Activated CD8-positive, alpha-beta memory T cell treated with anti-CD3 and anti-CD28 coated beads, Interleukin-2, amount 50 U/mL, for 24 hours (primary cell): Measurements from ENCODE around the gene DGCR8.

Experiments used
- DNase-seq: peaks from one replicate; pipeline ENCODE4 v3.0.0-alpha.2; 2020; ENCODE audit errors: extremely low read depth

DGCR8 gene

DNA sequence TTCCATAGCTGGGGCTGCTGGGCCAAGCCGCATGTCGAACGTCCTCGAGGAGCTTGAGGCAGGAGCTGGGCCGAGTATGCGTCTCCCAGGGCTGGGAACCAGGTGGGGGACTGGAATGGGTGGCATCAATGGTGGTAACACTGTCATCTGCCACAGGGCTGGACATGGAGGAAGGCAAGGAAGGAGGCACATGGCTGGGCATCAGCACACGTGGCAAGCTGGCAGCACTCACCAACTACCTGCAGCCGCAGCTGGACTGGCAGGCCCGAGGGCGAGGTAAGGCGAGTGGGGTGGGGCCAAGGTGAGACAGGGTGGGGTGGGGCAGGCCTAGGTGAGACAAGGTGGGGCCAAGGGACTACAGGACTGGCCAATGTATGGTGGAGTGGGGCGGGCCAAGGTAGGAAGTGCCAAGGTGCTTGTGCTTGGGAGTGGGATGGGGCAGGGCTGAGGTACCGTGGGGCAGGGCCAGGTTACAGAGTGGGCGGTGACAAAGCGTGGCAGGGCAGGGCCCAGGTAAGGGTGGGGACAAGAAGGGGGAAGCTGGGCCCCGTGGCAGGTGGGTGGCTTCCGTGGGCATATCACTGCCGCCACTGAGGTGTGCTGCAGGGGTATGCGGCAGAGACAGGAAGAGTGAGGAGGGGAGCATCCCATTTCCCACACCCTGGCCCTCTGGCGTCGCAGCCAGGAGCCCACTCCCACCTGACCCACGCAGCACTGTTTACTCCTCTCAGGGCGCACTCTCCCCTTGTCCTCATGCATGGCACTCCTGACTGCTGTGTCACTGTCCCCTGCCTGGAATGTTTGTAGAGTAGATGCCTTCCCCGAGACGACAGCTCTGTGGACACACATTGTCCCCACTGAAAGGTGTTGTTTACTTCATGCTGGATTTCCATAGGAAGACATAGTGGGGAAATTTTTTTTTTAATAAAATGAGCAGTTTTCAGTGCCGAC is 27.5 kb upstream of the DGCR8 start:
- no peak for DNase-seq

DNA sequence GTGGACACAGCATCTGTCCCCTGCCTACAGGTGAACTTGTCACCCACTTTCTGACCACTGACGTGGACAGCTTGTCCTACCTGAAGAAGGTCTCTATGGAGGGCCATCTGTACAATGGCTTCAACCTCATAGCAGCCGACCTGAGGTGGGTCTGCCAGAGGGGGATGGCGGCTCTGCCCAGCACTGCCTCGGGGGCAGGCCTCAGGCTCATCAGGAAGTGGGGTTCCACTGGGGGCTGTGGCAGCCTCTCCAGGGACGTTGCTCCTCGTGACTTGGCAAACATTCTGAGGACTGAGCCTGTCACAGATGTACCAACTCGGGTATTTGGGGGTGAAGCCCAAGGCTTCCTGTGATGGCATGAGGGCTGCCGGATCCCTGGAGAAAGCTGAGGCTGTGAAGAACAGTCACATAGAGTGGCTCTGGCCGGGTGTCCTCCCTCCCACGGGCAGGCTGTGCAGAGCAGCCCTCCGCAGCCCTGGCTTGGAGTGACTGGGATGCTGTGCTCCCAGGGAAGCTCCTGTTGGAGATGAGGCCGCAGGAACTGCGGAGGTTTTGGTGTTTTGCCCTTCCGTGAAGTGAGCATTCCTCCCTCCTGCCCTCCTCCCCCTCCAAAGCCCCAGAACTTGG is 26.5 kb upstream of the DGCR8 start:
- no peak for DNase-seq

DNA sequence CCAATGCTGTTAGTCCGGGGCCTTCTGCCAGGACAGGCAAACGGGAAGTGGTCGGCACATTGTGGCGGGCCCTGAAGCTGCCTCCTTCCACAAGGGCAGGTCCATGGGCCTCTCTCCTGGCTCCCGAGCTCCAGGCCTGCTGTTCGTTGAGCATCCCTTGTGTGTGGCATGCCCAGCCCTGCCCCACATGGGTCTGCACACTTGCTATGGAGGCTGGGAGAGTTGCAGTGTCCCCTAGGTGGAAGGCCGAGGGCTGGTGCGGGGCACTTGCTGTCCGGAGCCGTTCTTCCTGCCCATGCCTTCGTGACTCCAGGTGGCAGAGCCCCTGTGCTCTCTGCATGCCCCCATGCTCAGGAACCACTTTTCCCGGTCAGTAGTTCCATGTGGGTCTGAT is 26.0 kb upstream of the DGCR8 start:
- DNase-seq = no peak

DNA sequence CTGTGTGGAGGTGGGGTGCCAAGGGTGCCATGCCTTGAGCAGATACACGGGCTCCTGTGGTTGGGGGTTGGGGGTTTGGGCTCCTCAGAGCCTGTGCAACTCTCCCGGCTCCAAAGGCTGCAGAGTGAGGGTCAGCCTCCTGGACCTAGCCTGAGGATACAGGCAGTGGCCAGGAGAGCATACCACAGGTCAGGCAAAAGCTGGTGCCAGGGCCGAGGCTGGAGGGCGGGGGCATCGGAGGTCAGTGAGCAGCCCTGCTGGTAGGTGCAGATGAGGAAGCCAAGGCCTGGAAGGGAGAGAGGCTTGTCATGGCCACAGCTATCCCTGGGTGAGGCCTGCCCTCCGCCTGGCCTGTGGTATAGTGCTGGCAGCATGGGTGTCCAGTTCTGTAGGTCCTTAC is 25.6 kb upstream of the DGCR8 start:
- DNase-seq = no peak

DNA sequence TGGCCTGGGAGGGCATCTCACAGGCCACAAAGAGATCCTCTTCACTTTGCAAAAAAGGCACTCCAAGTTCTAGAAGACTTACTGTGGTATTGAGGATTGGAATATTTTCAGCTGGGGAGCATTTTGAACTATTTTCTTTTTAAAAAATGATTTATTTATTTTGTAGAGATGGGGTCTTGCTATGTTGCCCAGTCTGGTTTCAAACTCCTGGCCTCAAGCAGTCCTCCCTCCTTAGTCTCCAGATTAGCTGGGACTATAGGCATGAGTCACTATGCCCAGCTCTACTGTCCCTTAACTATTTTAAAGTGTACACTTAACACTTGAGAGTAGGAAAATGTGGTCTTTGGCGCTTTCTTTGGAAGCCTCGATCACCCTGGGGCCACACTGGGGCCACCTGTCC is 24.9 kb upstream of the DGCR8 start:
- no peak for DNase-seq

DNA sequence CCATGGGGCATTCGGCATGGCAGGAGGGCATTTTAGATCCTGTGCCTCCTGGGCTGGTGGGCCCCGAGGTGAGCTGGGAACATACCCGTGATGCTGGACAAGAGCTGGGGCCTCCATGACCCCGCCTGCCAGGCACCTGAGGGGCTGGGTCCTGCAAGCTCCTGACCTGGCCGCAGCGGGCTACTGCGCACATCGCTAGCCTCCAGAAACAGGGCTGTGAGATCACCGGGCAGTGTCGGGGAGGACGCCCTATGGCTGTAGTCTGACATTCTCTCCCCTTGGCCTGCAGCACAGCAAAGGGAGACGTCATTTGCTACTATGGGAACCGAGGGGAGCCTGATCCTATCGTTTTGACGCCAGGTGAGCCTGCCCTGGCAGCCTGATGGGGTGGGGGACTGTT is 24.4 kb upstream of the DGCR8 start:
- no peak for DNase-seq

DNA sequence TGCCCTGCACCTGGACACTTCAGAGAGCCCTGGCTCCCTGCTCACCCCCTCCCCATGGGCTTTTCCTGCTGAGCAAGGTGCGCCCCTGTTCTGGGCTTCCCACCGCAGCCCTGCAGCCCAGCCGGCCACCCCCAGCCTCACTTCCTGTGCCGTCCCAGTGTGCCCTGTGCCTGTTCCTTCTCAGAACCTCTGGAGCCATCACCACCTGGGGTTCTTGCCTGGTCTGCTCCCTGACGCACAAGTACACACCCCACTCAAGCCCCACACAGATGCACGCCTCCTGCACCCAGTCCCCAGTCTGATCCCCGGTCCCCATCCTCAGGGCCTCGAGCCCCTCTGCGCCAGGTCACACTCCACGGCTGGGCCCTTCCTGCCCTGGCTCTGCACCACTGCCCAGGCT is 23.9 kb upstream of the DGCR8 start:
- no peak for DNase-seq

DNA sequence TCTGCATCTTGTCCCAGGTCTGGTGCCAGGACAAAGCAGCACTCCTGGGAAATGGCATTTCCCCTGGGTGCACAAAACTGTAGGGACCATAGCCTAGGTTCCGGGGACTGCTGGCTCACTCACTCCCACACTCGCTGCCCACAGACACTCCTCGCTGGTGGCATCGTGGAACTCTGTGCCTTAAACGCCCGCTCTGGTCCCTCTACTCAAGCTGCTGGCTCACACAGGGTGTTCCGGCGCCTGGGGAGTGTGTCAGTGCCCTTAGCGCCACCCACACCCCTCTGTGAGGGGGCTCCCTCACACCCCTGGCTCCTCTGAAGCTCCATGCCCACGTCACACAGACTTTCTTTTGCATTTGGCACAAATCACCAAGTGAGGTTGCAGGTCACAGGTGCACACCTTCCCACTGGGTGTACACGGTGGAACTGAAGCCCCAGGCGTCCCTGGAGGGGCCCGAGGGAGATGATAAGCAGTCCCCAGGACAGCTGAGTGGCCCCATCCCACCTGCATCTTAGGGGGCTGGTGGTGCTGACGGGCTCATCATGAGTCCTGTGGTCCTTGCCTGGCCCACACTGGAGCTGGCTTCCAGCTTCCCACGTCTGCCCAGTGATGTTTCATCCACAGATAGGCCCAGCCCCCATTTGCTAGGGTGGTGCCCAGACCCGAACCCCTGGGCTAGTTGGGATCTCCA is 23.2 kb upstream of the DGCR8 start:
- no peak for DNase-seq

DNA sequence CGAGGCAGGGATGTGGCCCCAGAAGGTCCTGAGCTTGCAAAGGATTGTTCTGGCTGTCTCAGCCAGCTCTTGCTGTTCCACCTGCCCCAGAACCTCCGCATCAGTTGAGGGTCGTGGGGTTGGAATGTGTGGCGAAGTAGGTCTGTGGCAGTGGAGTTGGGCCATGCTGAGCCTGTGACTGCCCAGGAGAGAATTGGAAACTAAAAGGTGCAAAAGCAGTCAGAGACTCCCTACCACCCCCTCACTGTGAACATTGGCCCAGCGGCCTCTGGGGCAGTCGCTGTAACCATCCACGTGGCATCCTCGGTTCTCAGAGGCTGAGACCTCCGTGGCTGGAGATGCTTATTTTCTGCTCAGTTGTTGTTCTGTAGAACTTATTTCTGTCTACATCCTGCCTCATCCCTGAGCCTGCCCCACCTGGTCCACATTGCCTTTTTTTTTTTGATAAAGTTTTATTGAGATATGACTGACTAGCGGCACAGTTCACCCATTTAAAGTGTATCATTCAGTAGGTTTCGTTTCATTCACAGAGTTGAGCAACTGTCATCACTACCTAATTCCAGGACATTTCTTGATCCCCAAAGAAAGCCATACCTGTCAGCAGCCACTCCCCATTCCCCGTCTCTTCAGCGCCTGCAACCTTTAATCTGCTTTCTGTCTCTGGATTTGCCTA is 22.3 kb upstream of the DGCR8 start:
- DNase-seq = no peak

DNA sequence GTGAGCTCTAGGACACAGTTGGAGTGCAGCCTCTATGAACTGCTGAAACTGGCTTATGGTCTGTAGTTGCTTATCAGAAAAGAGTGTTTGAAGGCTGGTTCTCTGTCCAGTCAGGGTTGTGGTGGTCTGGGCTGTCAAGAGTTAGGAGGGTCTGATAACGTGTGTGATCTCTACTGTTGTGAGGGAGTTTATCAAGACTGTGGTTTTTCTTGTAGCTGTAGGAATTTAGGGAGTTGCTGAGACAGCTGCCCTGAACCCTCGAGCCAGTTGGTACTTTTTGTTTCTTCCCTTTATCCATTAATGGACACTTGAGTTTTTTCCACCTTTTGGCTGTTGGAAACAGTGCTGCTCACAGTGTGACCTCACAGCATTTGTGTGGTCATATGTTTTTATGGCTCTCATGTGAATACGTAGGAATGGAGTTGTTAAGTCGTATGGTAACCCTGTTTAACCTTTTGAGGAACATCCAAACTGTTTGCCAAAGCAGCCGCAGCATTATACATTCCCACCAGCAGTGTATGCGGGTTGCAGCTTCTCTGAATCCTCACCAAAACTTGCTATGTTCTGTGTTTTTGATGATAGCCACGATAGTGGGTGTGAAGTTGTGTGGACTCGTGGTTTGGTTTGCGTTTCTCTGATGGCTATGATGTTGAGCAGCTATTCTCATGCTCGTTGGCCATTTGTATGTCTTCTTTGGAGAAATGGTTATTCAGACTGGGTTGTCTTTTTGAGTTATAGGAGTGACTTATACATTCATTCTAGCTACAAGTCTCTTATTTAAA is 20.9 kb upstream of the DGCR8 start:
- DNase-seq = no peak

DNA sequence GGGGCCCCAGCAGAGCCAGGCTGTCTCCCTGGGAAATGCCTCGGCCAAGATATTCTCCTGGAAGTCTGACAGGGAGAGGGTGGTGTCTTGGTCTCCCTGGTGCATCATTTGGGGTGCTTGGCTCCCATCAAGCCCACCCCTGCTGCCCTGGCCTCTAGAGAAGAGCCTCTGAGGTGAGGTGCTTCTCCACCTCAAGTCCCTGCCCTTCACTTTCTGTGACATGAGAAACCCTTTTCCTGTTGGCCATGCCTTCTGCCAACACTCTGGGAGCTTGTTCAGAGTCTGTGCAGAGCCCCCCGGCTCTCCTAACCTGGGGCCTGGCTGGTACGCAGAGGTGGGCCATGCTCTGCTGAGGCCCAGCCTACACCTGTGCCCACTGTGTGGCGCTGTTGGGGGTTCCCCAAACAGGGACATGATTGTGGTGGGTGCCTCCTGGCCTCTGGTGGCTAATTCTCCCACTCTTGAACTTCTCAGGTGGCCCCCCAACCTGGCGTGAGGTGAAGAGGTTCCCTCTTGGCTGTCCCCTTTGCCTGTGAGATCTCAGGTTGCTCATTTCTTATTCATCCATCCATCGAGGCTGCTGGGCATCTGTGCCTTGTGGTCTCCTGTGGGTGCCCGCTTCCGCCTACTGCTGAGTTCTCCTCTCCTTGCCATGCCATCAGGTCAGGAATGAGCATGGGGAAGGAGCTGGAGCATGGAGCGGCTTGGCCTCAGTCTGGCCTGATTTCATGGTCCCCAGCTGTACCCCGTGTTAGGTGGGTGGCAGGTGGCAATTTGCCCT is 19.2 kb upstream of the DGCR8 start:
- DNase-seq = no peak

DNA sequence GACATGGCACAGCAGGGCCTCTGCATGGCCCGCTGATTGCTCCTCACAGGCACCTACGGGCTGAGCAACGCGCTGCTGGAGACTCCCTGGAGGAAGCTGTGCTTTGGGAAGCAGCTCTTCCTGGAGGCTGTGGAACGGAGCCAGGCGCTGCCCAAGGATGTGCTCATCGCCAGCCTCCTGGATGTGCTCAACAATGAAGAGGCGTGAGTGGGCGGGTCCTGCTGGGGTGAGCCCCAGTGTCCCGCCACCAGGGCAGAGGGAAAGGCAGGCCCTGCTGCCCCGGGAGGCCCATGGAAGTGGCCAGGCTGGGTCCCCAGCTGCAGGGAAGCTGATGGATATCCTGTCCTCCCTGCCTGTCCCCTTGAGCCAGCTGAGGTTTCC is 18.6 kb upstream of the DGCR8 start:
- no peak for DNase-seq

DNA sequence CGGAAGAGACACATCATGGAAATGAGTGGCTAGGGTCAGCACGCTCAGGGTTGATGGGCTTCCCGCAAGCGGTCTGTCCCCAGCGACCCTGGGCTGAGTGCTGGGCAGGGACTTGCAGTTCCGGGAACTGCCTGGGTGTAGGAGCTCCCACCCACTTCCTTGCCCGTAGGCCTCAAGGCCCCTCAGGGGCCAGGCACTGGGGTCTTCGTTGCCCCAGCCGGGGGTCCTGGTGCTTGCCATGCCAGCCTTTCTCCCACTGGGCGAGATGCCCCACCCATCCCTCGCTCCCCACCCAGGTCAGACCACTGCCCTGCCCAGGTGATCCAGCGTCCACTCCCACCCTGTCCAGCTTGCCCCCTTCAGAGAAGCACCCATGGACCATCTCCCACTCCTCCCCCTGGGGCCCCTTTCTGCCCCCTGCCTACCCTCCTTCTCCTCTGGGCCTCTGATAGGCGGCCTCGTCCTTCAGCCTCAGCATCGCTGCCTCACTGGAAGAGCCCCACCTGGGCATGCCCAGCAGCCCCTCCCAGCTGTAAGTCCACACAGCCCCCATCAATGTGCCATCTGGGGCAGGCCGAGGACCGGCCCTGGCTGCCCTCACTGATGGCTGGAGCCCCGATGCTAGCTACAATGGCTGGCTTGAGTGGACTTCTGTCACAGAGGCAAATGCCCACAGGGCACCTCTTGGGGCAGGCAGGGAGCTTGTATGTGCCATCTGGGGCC is 17.8 kb upstream of the DGCR8 start:
- DNase-seq = no peak

DNA sequence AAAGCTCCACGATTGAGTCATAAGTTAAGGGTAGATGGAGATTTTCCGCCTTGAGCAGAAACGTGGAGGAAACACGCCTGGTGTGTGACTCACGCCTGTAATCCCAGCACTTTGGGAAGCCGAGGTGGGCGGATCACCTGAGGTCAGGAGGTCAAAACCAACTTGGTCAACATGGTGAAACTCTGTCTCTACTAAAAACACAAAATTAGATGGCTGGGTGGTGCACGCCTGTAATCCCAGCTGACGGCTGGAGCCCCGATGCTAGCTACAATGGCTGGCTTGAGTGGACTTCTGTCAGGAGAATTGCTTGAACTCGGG is 17.3 kb upstream of the DGCR8 start:
- no peak for DNase-seq

DNA sequence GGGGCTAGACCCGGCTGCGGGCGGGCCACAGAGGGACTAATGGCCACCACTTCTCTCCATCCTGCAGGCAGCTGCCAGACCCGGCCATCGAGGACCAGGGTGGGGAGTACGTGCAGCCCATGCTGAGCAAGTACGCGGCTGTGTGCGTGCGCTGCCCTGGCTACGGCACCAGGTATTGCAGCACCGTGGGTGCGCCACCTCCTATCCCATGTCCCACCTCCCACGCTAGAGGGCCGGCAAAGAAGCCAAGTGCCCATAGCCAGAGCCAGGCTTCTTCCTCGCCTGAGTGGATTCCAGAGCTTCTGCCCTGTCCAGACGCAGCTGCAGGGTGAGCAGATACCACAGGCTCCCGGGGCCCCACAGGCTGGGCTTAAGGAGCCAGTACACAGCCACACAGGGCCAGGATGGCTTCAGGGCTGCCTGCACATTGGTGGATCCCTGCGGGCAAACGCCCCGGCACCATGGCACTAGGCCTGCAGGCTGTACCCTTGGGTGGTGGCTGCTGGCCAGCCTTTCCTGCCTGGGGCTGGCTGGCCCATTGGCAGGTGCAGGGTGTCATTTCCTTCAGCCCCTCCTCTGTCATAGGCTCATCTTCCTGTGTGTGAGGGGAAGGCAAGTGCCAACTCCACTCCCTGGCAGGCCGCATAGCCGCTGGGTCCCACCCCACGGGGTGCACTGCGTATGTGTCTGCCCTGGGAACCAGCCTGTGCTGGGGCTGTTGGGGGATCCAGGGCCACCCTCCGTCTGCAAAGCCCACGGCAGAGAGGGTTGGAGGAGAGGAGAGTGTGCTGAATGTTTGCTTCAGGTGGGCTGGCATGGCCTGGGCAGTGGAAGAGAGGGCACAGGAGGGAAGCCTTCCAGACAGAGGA is 16.5 kb upstream of the DGCR8 start:
- no peak for DNase-seq

DNA sequence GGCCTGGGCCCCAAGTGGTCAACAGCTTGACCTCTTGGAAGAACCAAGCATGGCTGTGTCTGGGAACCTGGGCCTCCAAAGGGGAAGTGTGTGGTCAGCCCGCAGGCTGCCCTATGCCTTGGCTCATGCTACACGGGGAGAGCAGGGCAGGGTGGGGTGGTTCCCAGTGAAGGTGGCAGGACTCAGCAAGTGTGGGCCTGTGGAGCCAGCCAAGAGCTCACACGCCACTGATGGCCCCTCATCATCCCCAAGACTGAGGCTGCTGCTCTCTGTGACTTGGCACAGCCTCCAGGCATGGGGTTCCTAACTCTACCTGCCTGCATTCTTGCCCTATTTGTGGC is 15.9 kb upstream of the DGCR8 start:
- no peak for DNase-seq

DNA sequence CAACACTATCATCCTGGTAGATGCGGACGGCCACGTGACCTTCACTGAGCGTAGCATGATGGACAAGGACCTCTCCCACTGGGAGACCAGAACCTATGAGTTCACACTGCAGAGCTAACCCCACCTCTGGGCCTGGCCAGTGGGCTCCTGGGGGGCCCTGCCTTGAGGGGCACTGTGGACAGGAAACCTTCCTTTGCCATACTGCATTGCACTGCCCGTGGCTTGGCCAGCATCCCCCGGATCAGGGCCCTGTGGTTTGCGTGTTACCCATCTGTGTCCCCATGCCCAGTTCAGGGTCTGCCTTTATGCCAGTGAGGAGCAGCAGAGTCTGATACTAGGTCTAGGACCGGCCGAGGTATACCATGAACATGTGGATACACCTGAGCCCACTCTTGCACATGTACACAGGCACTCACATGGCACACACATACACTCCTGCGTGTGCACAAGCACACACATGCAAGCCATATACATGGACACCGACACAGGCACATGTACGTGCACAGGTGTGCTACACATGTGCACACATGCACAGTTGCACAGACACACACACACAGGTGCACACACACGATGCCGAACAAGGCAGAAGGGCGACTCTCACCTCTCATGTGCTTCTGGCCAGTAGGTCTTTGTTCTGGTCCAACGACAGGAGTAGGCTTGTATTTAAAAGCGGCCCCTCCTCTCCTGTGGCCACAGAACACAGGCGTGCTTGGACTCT is 15.3 kb upstream of the DGCR8 start:
- DNase-seq = no peak

DNA sequence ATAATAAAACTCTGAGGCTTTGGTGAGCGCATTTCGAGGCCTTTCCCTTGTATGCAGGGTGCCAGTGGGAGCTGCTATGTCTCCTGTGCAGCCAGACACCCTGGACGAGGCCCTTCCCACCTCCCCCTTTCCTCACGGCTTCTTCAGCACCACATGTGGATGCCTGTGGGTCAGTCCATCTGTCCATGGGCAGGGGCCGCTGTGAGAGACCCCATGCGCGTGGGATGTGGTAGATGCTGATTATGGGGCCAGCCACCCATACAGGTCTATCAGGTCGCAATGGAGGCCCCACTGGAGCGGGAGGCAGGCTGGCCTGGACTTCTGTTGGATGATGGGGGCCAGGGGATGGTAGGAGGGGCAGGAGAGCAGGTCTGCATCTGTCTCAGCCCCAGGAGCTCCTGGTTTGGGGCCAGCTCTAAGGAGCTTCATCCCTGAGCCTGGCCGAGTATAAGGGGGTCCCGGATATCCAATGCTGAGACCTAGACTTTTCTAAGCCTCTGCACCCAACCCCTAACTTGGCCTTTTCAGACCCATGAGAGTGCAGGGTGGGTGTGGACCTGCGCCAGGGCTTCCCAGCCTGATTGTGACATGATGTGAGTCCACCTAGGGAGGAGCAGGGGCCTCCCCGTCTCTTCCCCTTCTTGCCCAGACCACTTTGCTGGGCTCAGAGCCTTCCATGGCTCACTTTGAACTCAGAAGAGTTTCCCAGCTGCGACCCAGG is 14.0 kb upstream of the DGCR8 start:
- no peak for DNase-seq
